ENCODE data around the gene ESR2. TPM values are rescaled to one million over a fixed set of nuclear protein-coding genes. Genes with fewer than 3 reads are reported as not detected.

The ESR2 gene
- total and polyA plus RNA-seq, 2 donors (not counting 3 experiments of a cell fraction or from before 2014, with no cell fraction given) = 0.10 to 0.58 TPM

- peaks cover 4% of the 10 kb centered on the region for H3K4me1 ChIP-seq (ENCODE audit: control insufficient read depth, extremely low read depth, insufficient read depth, low read length)
- peaks cover 3 to 5% of the 10 kb centered on the region in 2 experiments for H3K36me3 ChIP-seq (ENCODE audit: control insufficient read depth in 2 of 2, extremely low read depth in 1 of 2, insufficient read depth in 2 of 2, low read length in 2 of 2)
- no peaks in the 10 kb centered on the region for H3K79me2 ChIP-seq (ENCODE audit: control insufficient read depth, insufficient read depth, low read length)
- ChIA-PET CTCF (interaction anchor here (1.6 to 2.4 kb wide), 2 partner anchors 10 to 183 kb away, joined by 3 to 10 read pairs; no protein-coding TSS in a partner anchor), POLR2A (no interaction called here)
- no TSS peak for BruUV-seq (replicated peaks)
- no peak overlapping the region for H3K9ac ChIP-seq (replicated peaks; ENCODE audit: extremely low read depth, insufficient read depth, low read length)
- FAIRE-seq (no peak), DNase-seq (ENCODE audit: low read depth, low spot score) (no peak)
- H4K20me1 ChIP-seq (replicated peaks; ENCODE audit: control insufficient read depth, extremely low read depth, insufficient read depth, low read length) = no peaks in the 10 kb centered on the region
- H3K27me3 ChIP-seq (ENCODE audit: control insufficient read depth in 2 of 2, insufficient read depth in 2 of 2, low read length in 2 of 2) = no peaks in the 10 kb centered on the region
- dilution Hi-C loops (cut with MboI; ENCODE audit: extremely low pct_ligation_motif_present, low sequenced_read_pairs) (no loop called here), intact Hi-C loops (cut with micrococcal nuclease) (no loop called here)
- no peak overlapping the region for H3K4me2 ChIP-seq (ENCODE audit: insufficient read depth, low read length)
- TF ChIP-seq FOS (IDR thresholded peaks at IDR 0.05; ENCODE audit: borderline replicate concordance, insufficient read depth, low read length) = no peak
- no peak for TF ChIP-seq POLR2AphosphoS5 (IDR thresholded peaks at IDR 0.05; ENCODE audit: insufficient read depth, low read depth, low read length)
- no peak for TF ChIP-seq POLR2A (IDR thresholded peaks at IDR 0.05; ENCODE audit: low read depth, low read length)
- no peak for TF ChIP-seq GATA2 (IDR thresholded peaks at IDR 0.05; ENCODE audit: insufficient read depth, insufficient read length, low read depth, low read length)
- TF ChIP-seq EZH2 (IDR thresholded peaks at IDR 0.05; ENCODE audit: borderline replicate concordance, low read depth, low read length, severe bottlenecking) = no peak
- no peak for TF ChIP-seq JUN (IDR thresholded peaks at IDR 0.05; ENCODE audit: borderline replicate concordance, insufficient read depth, insufficient read length, low read depth)
- no peak for TF ChIP-seq CTCF (IDR thresholded peaks at IDR 0.05; ENCODE audit: extremely low read depth in 1 of 2, insufficient read depth in 1 of 2, low read depth in 1 of 2, low read length in 2 of 2)
- no peak for TF ChIP-seq MYC (IDR thresholded peaks at IDR 0.05; ENCODE audit: low read depth, low read length)
- no peak for TF ChIP-seq MAX (IDR thresholded peaks at IDR 0.05; ENCODE audit: insufficient read depth, insufficient read length)
- H3K9me1 ChIP-seq (replicated peaks; ENCODE audit: control insufficient read depth, extremely low read depth, insufficient read depth, low read length) = no peaks in the 10 kb centered on the region
- no peaks in the 10 kb centered on the region for H3K9me3 ChIP-seq (replicated peaks; ENCODE audit: control insufficient read depth, insufficient read depth, low read length)
- H3K4me3 ChIP-seq (replicated peaks in 1 of 3; ENCODE audit: insufficient read depth in 1 of 3, low read depth in 1 of 3, low read length in 3 of 3) = no peak overlapping the region
- no peak overlapping the region for H2AFZ ChIP-seq (ENCODE audit: low read depth, low read length)
- no peak overlapping the region for H3K27ac ChIP-seq (ENCODE audit: insufficient read depth, low read depth, low read length)
Measured at GRCh38 chr14:64119980-64120379, 174.2 kb downstream of the ESR2 start.
